Effector memory CD8-positive, alpha-beta T cell (primary cell): ENCODE data around the gene FAF1.

Source experiments
- ATAC-seq: fragments of 150-1000 bp; cut with Tn5 transposase; replicated peaks from 2 replicates; pipeline ENCODE4 v1.10.0; 2021; ENCODE audit warnings: mild to moderate bottlenecking, moderate library complexity
- DNase-seq, 3 experiments: peaks; one replicate each; pipeline ENCODE4 v3.0.0; 2021
- H3K27ac Mint-ChIP-seq, 2 donors: one replicate each; pipeline ENCODE4 v1.8.0; 2022; ENCODE audit warnings: mild to moderate bottlenecking in 2 of 2, mixed read lengths in 2 of 2, moderate library complexity in 2 of 2
- H3K27me3 Mint-ChIP-seq, 2 donors: one replicate each; pipeline ENCODE4 v1.8.0; 2022; ENCODE audit warnings: mixed read lengths in 2 of 2
- H3K36me3 Mint-ChIP-seq: one replicate; pipeline ENCODE4 v1.8.0; 2022; ENCODE audit warnings: mild to moderate bottlenecking, moderate library complexity, mixed read lengths; ENCODE audit not compliant: insufficient read depth
- H3K4me1 Mint-ChIP-seq, 2 donors: one replicate each; pipeline ENCODE4 v1.8.0; 2022; ENCODE audit warnings: low read depth in 2 of 2, mixed read lengths in 2 of 2
- H3K4me3 Mint-ChIP-seq, 2 donors: one replicate each; pipeline ENCODE4 v1.8.0; 2022; ENCODE audit warnings: mild to moderate bottlenecking in 2 of 2, mixed read lengths in 2 of 2, moderate library complexity in 2 of 2
- H3K9me3 Mint-ChIP-seq, 2 donors: one replicate each; pipeline ENCODE4 v1.8.0; 2022; ENCODE audit warnings: mixed read lengths in 2 of 2

FAF1 gene

GRCh38 chr1:50416150-50416527 lies 543.9 kb downstream of the FAF1 start:
- no peak overlapping the region for H3K27ac Mint-ChIP-seq
- no peaks in the 10 kb centered on the region for H3K9me3 Mint-ChIP-seq
- no peak overlapping the region for H3K4me3 Mint-ChIP-seq
- ATAC-seq: no peak
- peaks cover 9 to 10% of the 10 kb centered on the region in 2 donors for H3K4me1 Mint-ChIP-seq
- no peaks in the 10 kb centered on the region for H3K36me3 Mint-ChIP-seq
- DNase-seq: no peak
- peaks cover 67 to 80% of the 10 kb centered on the region in 2 donors for H3K27me3 Mint-ChIP-seq

- DNase-seq (no peak), ATAC-seq (no peak)
- Mint-ChIP-seq H3K27ac (no peak overlapping the region), H3K27me3 (peaks cover 65 to 83% of the 10 kb centered on the region in 2 donors), H3K36me3 (no peaks in the 10 kb centered on the region), H3K4me1 (peaks cover 8% of the 10 kb centered on the region in 2 donors), H3K9me3 (no peaks in the 10 kb centered on the region), H3K4me3 (no peak overlapping the region)
Measured at GRCh38 chr1:50415235-50416149, 544.6 kb downstream of the FAF1 start.

GRCh38 chr1:50414853-50415234 lies 545.2 kb downstream of the FAF1 start:
- Mint-ChIP-seq H3K27ac (no peak overlapping the region), H3K4me1 (peaks cover 2% of the 10 kb centered on the region in 2 donors), H3K27me3 (peaks cover 64 to 83% of the 10 kb centered on the region in 2 donors), H3K9me3 (no peaks in the 10 kb centered on the region), H3K4me3 (no peak overlapping the region), H3K36me3 (no peaks in the 10 kb centered on the region)
- DNase-seq (no peak), ATAC-seq (no peak)

- Mint-ChIP-seq H3K4me1 (no peaks in the 10 kb centered on the region), H3K27me3 (peaks cover 61 to 76% of the 10 kb centered on the region in 2 donors), H3K9me3 (no peaks in the 10 kb centered on the region), H3K4me3 (no peak overlapping the region), H3K27ac (no peak overlapping the region), H3K36me3 (no peaks in the 10 kb centered on the region)
- no peak for ATAC-seq
- no peak for DNase-seq
Measured at GRCh38 chr1:50412813-50413476, 547.1 kb downstream of the FAF1 start.

GRCh38 chr1:50405814-50406213 lies 554.3 kb downstream of the FAF1 start:
- no peak overlapping the region for H3K4me3 Mint-ChIP-seq
- H3K9me3 Mint-ChIP-seq: no peaks in the 10 kb centered on the region
- H3K36me3 Mint-ChIP-seq: no peaks in the 10 kb centered on the region
- DNase-seq (no peak), ATAC-seq (no peak)
- H3K4me1 Mint-ChIP-seq: no peaks in the 10 kb centered on the region
- H3K27me3 Mint-ChIP-seq: peaks cover 61 to 75% of the 10 kb centered on the region in 2 donors
- H3K27ac Mint-ChIP-seq: no peak overlapping the region

GRCh38 chr1:50393522-50394120 lies 566.4 kb downstream of the FAF1 start:
- Mint-ChIP-seq H3K36me3 (no peaks in the 10 kb centered on the region), H3K4me1 (no peaks in the 10 kb centered on the region), H3K9me3 (peaks cover 0 to 1% of the 10 kb centered on the region in 2 donors), H3K4me3 (no peak overlapping the region), H3K27me3 (peaks cover 26 to 39% of the 10 kb centered on the region in 2 donors), H3K27ac (no peak overlapping the region)
- no peak for ATAC-seq
- DNase-seq: no peak
